Spleen (tissue), 7 donors: ENCODE data around the gene DUSP16.

ENCODE experiments used
- POLR2AphosphoS5 ChIP-seq, 3 donors: sonication (generic); formaldehyde crosslinking; IDR thresholded peaks; one replicate each; pipeline ENCODE4 v1.5.1; 2017; ENCODE audit warnings: antibody characterized with exemption in 3 of 3
- TF ChIP-seq, protein P1 (sequence below), 11 experiments: fragments of 200-600 bp in 7 of 11; fragments of 450-650 bp in 4 of 11; sonication (generic) in 4 of 11; IDR thresholded peaks in 8 of 11; conservative IDR thresholded peaks in 3 of 11; 1 replicate in 7 of 11; 2 replicates in 4 of 11; pipeline versions ENCODE4 v1.4.0 to v1.8.0; 2016 to 2021; ENCODE audit warnings: antibody characterized with exemption in 11 of 11, inconsistent platforms in 4 of 11, mild to moderate bottlenecking in 1 of 11
- donor health status: DM: no; HTN: no; CAD: no; lungs with moderate emphysema.
- donor health status: DM: no; HTN: no; CAD: no.
- donor health status: DM: no; HTN: no; CAD: no.

- TF ChIP-seq POLR2AphosphoS5 (IDR thresholded peaks at IDR 0.05): no peak
- TF ChIP-seq, protein P1, sequence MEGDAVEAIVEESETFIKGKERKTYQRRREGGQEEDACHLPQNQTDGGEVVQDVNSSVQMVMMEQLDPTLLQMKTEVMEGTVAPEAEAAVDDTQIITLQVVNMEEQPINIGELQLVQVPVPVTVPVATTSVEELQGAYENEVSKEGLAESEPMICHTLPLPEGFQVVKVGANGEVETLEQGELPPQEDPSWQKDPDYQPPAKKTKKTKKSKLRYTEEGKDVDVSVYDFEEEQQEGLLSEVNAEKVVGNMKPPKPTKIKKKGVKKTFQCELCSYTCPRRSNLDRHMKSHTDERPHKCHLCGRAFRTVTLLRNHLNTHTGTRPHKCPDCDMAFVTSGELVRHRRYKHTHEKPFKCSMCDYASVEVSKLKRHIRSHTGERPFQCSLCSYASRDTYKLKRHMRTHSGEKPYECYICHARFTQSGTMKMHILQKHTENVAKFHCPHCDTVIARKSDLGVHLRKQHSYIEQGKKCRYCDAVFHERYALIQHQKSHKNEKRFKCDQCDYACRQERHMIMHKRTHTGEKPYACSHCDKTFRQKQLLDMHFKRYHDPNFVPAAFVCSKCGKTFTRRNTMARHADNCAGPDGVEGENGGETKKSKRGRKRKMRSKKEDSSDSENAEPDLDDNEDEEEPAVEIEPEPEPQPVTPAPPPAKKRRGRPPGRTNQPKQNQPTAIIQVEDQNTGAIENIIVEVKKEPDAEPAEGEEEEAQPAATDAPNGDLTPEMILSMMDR (IDR thresholded peaks at IDR 0.05 in 8 of 11, conservative IDR thresholded peaks at IDR 0.05 in 3 of 11): no peak
Measured at GRCh38 chr12:12529783-12530421, 32.8 kb downstream of the DUSP16 start.
